Loucy (cell line): ENCODE data around the gene SHROOM3.

Source experiments
- H2AFZ ChIP-seq: fragments of 200-600 bp; sonication (generic); 2 replicates; pipeline ENCODE4 v1.6.0; 2016; ENCODE audit warnings: antibody characterized with exemption, mild to moderate bottlenecking, low read length, moderate library complexity
- H3F3A ChIP-seq: fragments of 200-600 bp; 2 replicates; pipeline ENCODE4 v1.6.0; 2016; ENCODE audit warnings: antibody characterized with exemption, low read depth, mild to moderate bottlenecking
- H3K27me3 ChIP-seq: fragments of 200-600 bp; sonication (generic); 2 replicates; pipeline ENCODE4 v1.6.1; 2014; ENCODE audit warnings: low read length, mild to moderate bottlenecking; ENCODE audit not compliant: insufficient read depth, poor library complexity, severe bottlenecking
- H3K36me3 ChIP-seq: fragments of 200-600 bp; sonication (generic); 2 replicates; pipeline ENCODE4 v1.6.1; 2016; ENCODE audit warnings: low read length; ENCODE audit not compliant: insufficient read depth
- H3K4me1 ChIP-seq: fragments of 200-600 bp; sonication (generic); 2 replicates; pipeline ENCODE4 v1.5.1; 2014; ENCODE audit warnings: low read length, mild to moderate bottlenecking; ENCODE audit not compliant: insufficient read depth, poor library complexity, severe bottlenecking
- H3K4me2 ChIP-seq: fragments of 200-600 bp; sonication (generic); 2 replicates; pipeline ENCODE4 v1.6.0; 2014; ENCODE audit warnings: antibody characterized with exemption, low read length, low read depth, mild to moderate bottlenecking; ENCODE audit not compliant: poor library complexity, severe bottlenecking
- H3K4me3 ChIP-seq: fragments of 200-600 bp; sonication (generic); 2 replicates; pipeline ENCODE4 v1.5.1; 2014; ENCODE audit warnings: low read length, mild to moderate bottlenecking, mixed read lengths; ENCODE audit not compliant: poor library complexity, severe bottlenecking
- H3K79me2 ChIP-seq: fragments of 200-600 bp; sonication (generic); 2 replicates; pipeline ENCODE4 v1.6.1; 2014; ENCODE audit warnings: low read length; ENCODE audit not compliant: insufficient read depth
- H3K9ac ChIP-seq: fragments of 200-600 bp; sonication (generic); 2 replicates; pipeline ENCODE4 v1.6.0; 2014; ENCODE audit warnings: mild to moderate bottlenecking, low read depth, low read length, moderate library complexity; ENCODE audit not compliant: poor library complexity, severe bottlenecking
- H3K9me2 ChIP-seq: fragments of 200-600 bp; sonication (generic); replicated peaks from 2 replicates; pipeline ENCODE4 v1.6.1; 2016; ENCODE audit warnings: low read depth, low read length, mixed read lengths
- H3K9me3 ChIP-seq: fragments of 200-600 bp; sonication (generic); 2 replicates; pipeline ENCODE4 v1.6.1; 2014; ENCODE audit warnings: mild to moderate bottlenecking, antibody characterized with exemption, low read length, low read depth; ENCODE audit not compliant: insufficient read depth
- H4K20me1 ChIP-seq: fragments of 200-600 bp; sonication (generic); 2 replicates; pipeline ENCODE4 v1.6.0; 2014; ENCODE audit warnings: antibody characterized with exemption, low read length, mild to moderate bottlenecking; ENCODE audit not compliant: insufficient read depth, poor library complexity, severe bottlenecking
- CTCF ChIP-seq: fragments of 200-600 bp; sonication (generic); conservative IDR thresholded peaks from 2 replicates; pipeline ENCODE4 v1.5.1; 2014; ENCODE audit warnings: mild to moderate bottlenecking, antibody characterized with exemption, low read length
- EZH2phosphoT487 ChIP-seq: fragments of 200-600 bp; IDR thresholded peaks from 2 replicates; pipeline ENCODE4 v1.6.1; 2018; ENCODE audit warnings: antibody characterized with exemption, mild to moderate bottlenecking, moderate library complexity, borderline replicate concordance

SHROOM3 gene

GRCh38 chr4:76654084-76654483, 219.1 kb downstream of the SHROOM3 start:
- no peak for TF ChIP-seq EZH2phosphoT487
- TF ChIP-seq CTCF: no peak
- Histone ChIP-seq H3K79me2 (no peaks in the 10 kb centered on the region), H3F3A (no peaks in the 10 kb centered on the region), H3K36me3 (no peaks in the 10 kb centered on the region), H2AFZ (no peak overlapping the region), H3K4me2 (no peak overlapping the region), H3K9ac (no peak overlapping the region), H3K9me2 (no peaks in the 10 kb centered on the region), H3K9me3 (no peaks in the 10 kb centered on the region), H3K4me3 (no peak overlapping the region), H3K4me1 (no peaks in the 10 kb centered on the region), H4K20me1 (no peaks in the 10 kb centered on the region), H3K27me3 (no peaks in the 10 kb centered on the region)

GRCh38 chr4:76654791-76655190, 219.8 kb downstream of the SHROOM3 start:
- Histone ChIP-seq H3K4me1 (no peaks in the 10 kb centered on the region), H3K27me3 (no peaks in the 10 kb centered on the region), H3K9me3 (no peaks in the 10 kb centered on the region), H4K20me1 (no peaks in the 10 kb centered on the region), H3K36me3 (no peaks in the 10 kb centered on the region), H3F3A (no peaks in the 10 kb centered on the region), H3K4me3 (no peak overlapping the region), H3K79me2 (no peaks in the 10 kb centered on the region), H2AFZ (no peak overlapping the region), H3K4me2 (no peak overlapping the region), H3K9ac (no peak overlapping the region), H3K9me2 (no peaks in the 10 kb centered on the region)
- TF ChIP-seq EZH2phosphoT487 (no peak), CTCF (no peak)

- H3K27me3 ChIP-seq: no peaks in the 10 kb centered on the region
- no peaks in the 10 kb centered on the region for H3K9me3 ChIP-seq
- no peak overlapping the region for H2AFZ ChIP-seq
- H3F3A ChIP-seq: no peaks in the 10 kb centered on the region
- H3K4me1 ChIP-seq: no peaks in the 10 kb centered on the region
- no peaks in the 10 kb centered on the region for H3K36me3 ChIP-seq
- no peak overlapping the region for H3K9ac ChIP-seq
- TF ChIP-seq CTCF (no peak), EZH2phosphoT487 (no peak)
- no peak overlapping the region for H3K4me3 ChIP-seq
- H3K9me2 ChIP-seq: no peaks in the 10 kb centered on the region
- H3K4me2 ChIP-seq: no peak overlapping the region
- no peaks in the 10 kb centered on the region for H4K20me1 ChIP-seq
- no peaks in the 10 kb centered on the region for H3K79me2 ChIP-seq
Observed at GRCh38 chr4:76655566-76656479, 220.8 kb downstream of the SHROOM3 start.
